Peyer's patch (tissue), 4 donors: ENCODE measurements around the gene CALHM4.

Experiments
- POLR2A ChIP-seq, 2 donors: fragments of 450-650 bp; IDR thresholded peaks; one replicate each; pipeline ENCODE4 v1.5.1; 2017; ENCODE audit warnings: antibody characterized with exemption in 2 of 2, mild to moderate bottlenecking in 2 of 2, moderate library complexity in 2 of 2
- TF ChIP-seq, protein P1 (sequence below), 6 experiments: fragments of 450-650 bp in 4 of 6; fragments of 200-600 bp in 2 of 6; sonication (generic) in 1 of 6; IDR thresholded peaks; one replicate each; pipeline ENCODE4 v1.5.1; 2017 to 2019; ENCODE audit warnings: antibody characterized with exemption in 6 of 6, mild to moderate bottlenecking in 3 of 6, moderate library complexity in 1 of 6

DNA sequence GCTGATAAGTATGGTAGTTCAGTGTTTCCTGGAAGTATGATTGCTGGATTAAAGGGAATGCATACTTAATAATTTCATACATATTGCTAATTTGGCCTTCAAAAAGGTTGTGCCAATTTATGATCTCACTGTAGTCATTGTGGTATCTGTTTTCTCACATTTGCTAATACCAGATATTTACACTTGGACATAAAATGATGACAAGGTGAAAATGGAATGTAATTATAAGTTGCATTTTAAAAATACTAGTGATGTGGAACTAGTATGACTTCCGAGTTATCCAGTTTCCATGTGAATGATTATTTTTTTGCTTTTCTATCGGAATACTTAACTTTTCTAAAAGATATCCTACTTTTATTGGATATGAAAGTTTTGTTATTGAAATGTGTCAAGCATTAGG is 33.2 kb downstream of the CALHM4 start:
- TF ChIP-seq, protein P1, sequence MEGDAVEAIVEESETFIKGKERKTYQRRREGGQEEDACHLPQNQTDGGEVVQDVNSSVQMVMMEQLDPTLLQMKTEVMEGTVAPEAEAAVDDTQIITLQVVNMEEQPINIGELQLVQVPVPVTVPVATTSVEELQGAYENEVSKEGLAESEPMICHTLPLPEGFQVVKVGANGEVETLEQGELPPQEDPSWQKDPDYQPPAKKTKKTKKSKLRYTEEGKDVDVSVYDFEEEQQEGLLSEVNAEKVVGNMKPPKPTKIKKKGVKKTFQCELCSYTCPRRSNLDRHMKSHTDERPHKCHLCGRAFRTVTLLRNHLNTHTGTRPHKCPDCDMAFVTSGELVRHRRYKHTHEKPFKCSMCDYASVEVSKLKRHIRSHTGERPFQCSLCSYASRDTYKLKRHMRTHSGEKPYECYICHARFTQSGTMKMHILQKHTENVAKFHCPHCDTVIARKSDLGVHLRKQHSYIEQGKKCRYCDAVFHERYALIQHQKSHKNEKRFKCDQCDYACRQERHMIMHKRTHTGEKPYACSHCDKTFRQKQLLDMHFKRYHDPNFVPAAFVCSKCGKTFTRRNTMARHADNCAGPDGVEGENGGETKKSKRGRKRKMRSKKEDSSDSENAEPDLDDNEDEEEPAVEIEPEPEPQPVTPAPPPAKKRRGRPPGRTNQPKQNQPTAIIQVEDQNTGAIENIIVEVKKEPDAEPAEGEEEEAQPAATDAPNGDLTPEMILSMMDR (IDR thresholded peaks at IDR 0.05), result no peak
- no peak for TF ChIP-seq POLR2A (IDR thresholded peaks at IDR 0.05)
